Liver (tissue), 3 donors: ENCODE measurements around the gene PFKL.

Source experiments
- CTCF ChIP-seq: fragments of 150-350 bp; IDR thresholded peaks from 2 replicates; pipeline ENCODE4 v1.5.1; 2017; ENCODE audit warnings: improper control_type of control experiment, low read depth, low read length; ENCODE audit not compliant: missing input control
- HNF4A ChIP-seq, 2 donors: conservative IDR thresholded peaks; 2 replicates each; pipeline ENCODE4 v1.6.1; 2016; ENCODE audit warnings: antibody characterized with exemption in 2 of 2, mild to moderate bottlenecking in 2 of 2
- HNF4G ChIP-seq: IDR thresholded peaks from 2 replicates; pipeline ENCODE4 v1.6.1; 2016; ENCODE audit warnings: antibody characterized with exemption
- JUND ChIP-seq, 2 donors: IDR thresholded peaks; 2 replicates each; pipeline ENCODE4 v1.6.1; 2016; ENCODE audit warnings: antibody characterized with exemption in 2 of 2
- donor health status: healthy.
- donor health status: healthy.

- TF ChIP-seq HNF4A (conservative IDR thresholded peaks at IDR 0.05) (no peak), CTCF (no peak), JUND (IDR thresholded peaks at IDR 0.05) (no peak), HNF4G (no peak)
Observed at GRCh38 chr21:44331209-44331608, 31.4 kb downstream of the PFKL start.
